Posterior cingulate gyrus (tissue), 11 donors: ENCODE data around the gene ZGRF1.
A peak's percentile ranks its signal among the peaks of the same experiment; 100 is the strongest.
"Not testable (repeated sequence)": the region's sequence is repeated elsewhere in the genome, so short reads cannot be mapped to it uniquely, and the experiment has no call there.

ENCODE experiments used
- DNase-seq, 10 donors: peaks; one replicate each; pipeline versions ENCODE4 v3.0.0 to v3.0.0-alpha.2; 2020 to 2021; ENCODE audit warnings: mixed read lengths in 3 of 10
- intact Hi-C: fragments of 100-400 bp; cut with DNase I; formaldehyde crosslinking; loops from one replicate; pipeline ENCODE4 v1.15.1; 2023

Gene ZGRF1

GRCh38 chr4:112636688-112637551 lies at the start of gene ZGRF1, which contains the start of gene LARP7:
ZGRF1 (minus strand) TSS chr4:112636909; CDS start chr4:112633176, 3,733 bp downstream.
LARP7 (plus strand) TSS chr4:112637143; CDS start chr4:112644670, 7,527 bp downstream.
- intact Hi-C loops, result loop anchor here (5.0 kb wide), 1 partner anchor 460 kb away; no protein-coding TSS in a partner anchor

GRCh38 chr4:112680996-112681395 lies 44.3 kb upstream of the ZGRF1 start:
- no peak for DNase-seq
- intact Hi-C loops, result no loop called here

More at GRCh38 chr4:112636688-112637551, at the start of gene ZGRF1, which contains the start of gene LARP7:
- DNase-seq, result peak; percentile 95 to 100 (median 98)

GRCh38 chr4:112677519-112678091 lies 40.9 kb upstream of the ZGRF1 start:
- intact Hi-C loops, result no loop called here
- no peak for DNase-seq

GRCh38 chr4:112674376-112674775 lies 37.7 kb upstream of the ZGRF1 start:
- DNase-seq, result no peak
- intact Hi-C loops, result no loop called here

- intact Hi-C loops, result no loop called here
- no peak for DNase-seq
Measured at GRCh38 chr4:112673686-112674085, 37.0 kb upstream of the ZGRF1 start.

- DNase-seq, result no peak
- intact Hi-C loops, result no loop called here
Measured at GRCh38 chr4:112673076-112673475, 36.4 kb upstream of the ZGRF1 start.

GRCh38 chr4:112668131-112668530 lies 31.4 kb upstream of the ZGRF1 start:
- no peak for DNase-seq
- intact Hi-C loops, result no loop called here

- intact Hi-C loops, result no loop called here
- DNase-seq, result no peak
Measured at GRCh38 chr4:112664611-112665010, 27.9 kb upstream of the ZGRF1 start.

GRCh38 chr4:112656115-112656514 lies 19.4 kb upstream of the ZGRF1 start:
- DNase-seq, intact Hi-C loops: not testable (repeated sequence)

GRCh38 chr4:112655270-112655669 lies 18.6 kb upstream of the ZGRF1 start:
- no peak for DNase-seq
- intact Hi-C loops, result no loop called here

- intact Hi-C loops, result no loop called here
Measured at GRCh38 chr4:112652216-112652615, 15.5 kb upstream of the ZGRF1 start.

GRCh38 chr4:112651641-112652040 lies 14.9 kb upstream of the ZGRF1 start:
- intact Hi-C loops, result no loop called here
- DNase-seq, result no peak

More at GRCh38 chr4:112652216-112652615, 15.5 kb upstream of the ZGRF1 start:
- DNase-seq, result no peak

GRCh38 chr4:112650332-112650731 lies 13.6 kb upstream of the ZGRF1 start:
- no peak for DNase-seq
- intact Hi-C loops, result no loop called here

GRCh38 chr4:112649055-112649408 lies 12.3 kb upstream of the ZGRF1 start:
- intact Hi-C loops, result no loop called here
- DNase-seq, result no peak

GRCh38 chr4:112648263-112649054 lies 11.8 kb upstream of the ZGRF1 start:
- no peak for DNase-seq
- intact Hi-C loops, result no loop called here

GRCh38 chr4:112647785-112648184 lies 11.1 kb upstream of the ZGRF1 start:
- intact Hi-C loops, result no loop called here
- no peak for DNase-seq

GRCh38 chr4:112646632-112647537 lies 10.2 kb upstream of the ZGRF1 start:
- intact Hi-C loops, result no loop called here
- no peak for DNase-seq

- no peak for DNase-seq
- intact Hi-C loops, result no loop called here
Measured at GRCh38 chr4:112645541-112646329, 9.0 kb upstream of the ZGRF1 start.
